Mesothelial cell of epicardium (in vitro differentiated cells): ENCODE results near the gene FAM3D. TPM values are rescaled to one million over a fixed set of nuclear protein-coding genes. Genes with fewer than 3 reads are reported as not detected.

Experiments used
- DNase-seq, 2 experiments: peaks; one replicate each; pipeline ENCODE4 v3.0.0; 2021; ENCODE audit warnings: low spot score in 2 of 2; ENCODE audit not compliant: unreplicated experiment in 2 of 2
- H3K27ac Mint-ChIP-seq: 2 replicates; pipeline ENCODE4 v1.8.0; 2021; ENCODE audit warnings: mixed read lengths
- H3K27me3 Mint-ChIP-seq: 2 replicates; pipeline ENCODE4 v1.8.0; 2021; ENCODE audit warnings: low read depth, mixed read lengths
- H3K36me3 Mint-ChIP-seq: 2 replicates; pipeline ENCODE4 v1.8.0; 2021; ENCODE audit warnings: mixed read lengths
- H3K4me1 Mint-ChIP-seq: 2 replicates; pipeline ENCODE4 v1.8.0; 2021; ENCODE audit warnings: mixed read lengths
- H3K4me3 Mint-ChIP-seq: 2 replicates; pipeline ENCODE4 v1.8.0; 2021; ENCODE audit warnings: mild to moderate bottlenecking, moderate library complexity, mixed read lengths
- H3K9me3 Mint-ChIP-seq: 2 replicates; pipeline ENCODE4 v1.8.0; 2021; ENCODE audit warnings: mixed read lengths
- CTCF ChIP-seq: fragments of 200-600 bp; sonication (generic); IDR thresholded peaks from one replicate; pipeline ENCODE4 v1.5.0; 2021; ENCODE audit warnings: antibody characterized with exemption; ENCODE audit not compliant: unreplicated experiment
- total RNA-seq: library from RNA; stranded (reverse); gene quantifications from 3 replicates; pipeline ENCODE4 v1.2.1, GENCODE V29; 2021

FAM3D gene
- total RNA-seq, 1 donor from 2014 or later, result 0.16 TPM

- TF ChIP-seq CTCF, result no peak
- Mint-ChIP-seq H3K9me3 (peaks cover 54% of the 10 kb centered on the region), H3K4me1 (no peaks in the 10 kb centered on the region), H3K27me3 (no peaks in the 10 kb centered on the region), H3K36me3 (peaks cover 2% of the 10 kb centered on the region), H3K27ac (no peak overlapping the region), H3K4me3 (no peak overlapping the region)
- no peak for DNase-seq
Observed at GRCh38 chr3:58690490-58690889, 23.9 kb upstream of the FAM3D start.

- no peak for TF ChIP-seq CTCF
- no peak overlapping the region for H3K27ac Mint-ChIP-seq
- no peaks in the 10 kb centered on the region for H3K4me1 Mint-ChIP-seq
- no peak for DNase-seq
- H3K9me3 Mint-ChIP-seq, result peaks cover 50% of the 10 kb centered on the region
- H3K36me3 Mint-ChIP-seq, result peaks cover 2% of the 10 kb centered on the region
- H3K4me3 Mint-ChIP-seq, result no peak overlapping the region
- H3K27me3 Mint-ChIP-seq, result peaks cover 3% of the 10 kb centered on the region
Observed at GRCh38 chr3:58688574-58688973, 22.0 kb upstream of the FAM3D start.

- no peak for TF ChIP-seq CTCF
- H3K4me3 Mint-ChIP-seq, result no peak overlapping the region
- H3K27me3 Mint-ChIP-seq, result peaks cover 7% of the 10 kb centered on the region
- no peak for DNase-seq
- no peaks in the 10 kb centered on the region for H3K4me1 Mint-ChIP-seq
- peaks cover 44% of the 10 kb centered on the region for H3K9me3 Mint-ChIP-seq
- H3K27ac Mint-ChIP-seq, result no peak overlapping the region
- H3K36me3 Mint-ChIP-seq, result peaks cover 2% of the 10 kb centered on the region
Observed at GRCh38 chr3:58686847-58687246, 20.3 kb upstream of the FAM3D start.

- H3K4me1 Mint-ChIP-seq, result no peaks in the 10 kb centered on the region
- H3K27me3 Mint-ChIP-seq, result peaks cover 8% of the 10 kb centered on the region
- H3K36me3 Mint-ChIP-seq, result no peaks in the 10 kb centered on the region
- peaks cover 36% of the 10 kb centered on the region for H3K9me3 Mint-ChIP-seq
- DNase-seq, result no peak
- H3K4me3 Mint-ChIP-seq, result no peak overlapping the region
- TF ChIP-seq CTCF, result no peak
- H3K27ac Mint-ChIP-seq, result no peak overlapping the region
Observed at GRCh38 chr3:58685641-58686040, 19.1 kb upstream of the FAM3D start.

GRCh38 chr3:58683466-58683865 is 16.9 kb upstream of the FAM3D start:
- DNase-seq, result no peak
- Mint-ChIP-seq H3K4me3 (no peak overlapping the region), H3K36me3 (no peaks in the 10 kb centered on the region), H3K9me3 (peaks cover 18% of the 10 kb centered on the region), H3K27ac (no peak overlapping the region), H3K27me3 (peaks cover 10% of the 10 kb centered on the region), H3K4me1 (no peaks in the 10 kb centered on the region)
- TF ChIP-seq CTCF, result no peak

GRCh38 chr3:58683001-58683458 is 16.5 kb upstream of the FAM3D start:
- H3K36me3 Mint-ChIP-seq, result no peaks in the 10 kb centered on the region
- H3K4me1 Mint-ChIP-seq, result no peaks in the 10 kb centered on the region
- H3K27me3 Mint-ChIP-seq, result peaks cover 10% of the 10 kb centered on the region
- no peak for DNase-seq
- no peak for TF ChIP-seq CTCF
- no peak overlapping the region for H3K27ac Mint-ChIP-seq
- H3K9me3 Mint-ChIP-seq, result peaks cover 14% of the 10 kb centered on the region
- no peak overlapping the region for H3K4me3 Mint-ChIP-seq
